H1 (cell line): ENCODE measurements around the gene PIEZO1. TPM values are rescaled to one million over a fixed set of nuclear protein-coding genes. Genes with fewer than 3 reads are reported as not detected.
A peak's percentile ranks its signal among the peaks of the same experiment; 100 is the strongest.

Experiments
- ASH2L ChIP-seq: fragments of 200-600, 300-600 bp; sonication (generic); IDR thresholded peaks from one replicate; pipeline ENCODE4 v1.7.1; 2017; ENCODE audit warnings: low read length
- CREB1 ChIP-seq: IDR thresholded peaks from 2 replicates; pipeline ENCODE4 v1.6.1; 2012; ENCODE audit warnings: inconsistent platforms
- CTCF ChIP-seq, 3 experiments: IDR thresholded peaks; 1 replicate in 2 of 3; 2 replicates in 1 of 3; pipeline versions ENCODE4 v1.5.1 to v1.6.1; 2011; ENCODE audit warnings: low read length in 3 of 3, mild to moderate bottlenecking in 3 of 3, inconsistent platforms in 2 of 3, low read depth in 1 of 3, moderate library complexity in 1 of 3; ENCODE audit not compliant: insufficient read depth in 1 of 3; ENCODE audit errors: control extremely low read depth in 1 of 3
- E2F6 ChIP-seq: IDR thresholded peaks from 2 replicates; pipeline ENCODE4 v1.6.1; 2012; ENCODE audit warnings: inconsistent platforms
- EGR1 ChIP-seq: IDR thresholded peaks from 2 replicates; pipeline ENCODE4 v1.6.1; 2011; ENCODE audit warnings: low read depth, low read length, borderline replicate concordance
- EZH2 ChIP-seq: fragments of 200-600 bp; sonication (generic); IDR thresholded peaks from 2 replicates; pipeline ENCODE4 v1.7.1; 2012; ENCODE audit warnings: low read depth, mild to moderate bottlenecking, moderate library complexity, low read length, inconsistent platforms; ENCODE audit not compliant: severe bottlenecking
- FOSL1 ChIP-seq: IDR thresholded peaks from 2 replicates; pipeline ENCODE4 v1.6.1; 2011; ENCODE audit warnings: mild to moderate bottlenecking, low read depth, low read length, moderate library complexity; ENCODE audit not compliant: insufficient read depth
- GTF2F1 ChIP-seq: IDR thresholded peaks from 2 replicates; pipeline ENCODE4 v1.6.1; 2012; ENCODE audit warnings: low read depth, low read length, improper control_type of control experiment, borderline replicate concordance
- HDAC2 ChIP-seq, 2 experiments: fragments of 300-600 bp in 1 of 2; sonication (generic) in 1 of 2; IDR thresholded peaks; 2 replicates each; pipeline ENCODE4 v1.6.1; 2011 to 2012; ENCODE audit warnings: low read depth in 2 of 2, low read length in 2 of 2, mild to moderate bottlenecking in 2 of 2, moderate library complexity in 2 of 2, borderline replicate concordance in 1 of 2, inconsistent platforms in 1 of 2
- NRF1 ChIP-seq: IDR thresholded peaks from 2 replicates; pipeline ENCODE4 v1.6.1; 2011; ENCODE audit warnings: mild to moderate bottlenecking, low read depth, low read length, improper control_type of control experiment
- POLR2A ChIP-seq, 2 experiments: IDR thresholded peaks; 1 replicate in 1 of 2; 2 replicates in 1 of 2; pipeline ENCODE4 v1.6.1; 2011; ENCODE audit warnings: low read depth in 2 of 2, low read length in 2 of 2, mild to moderate bottlenecking in 2 of 2; ENCODE audit errors: control extremely low read depth in 1 of 2
- RXRA ChIP-seq: IDR thresholded peaks from 2 replicates; pipeline ENCODE4 v1.6.1; 2011; ENCODE audit warnings: low read depth, mild to moderate bottlenecking, low read length, moderate library complexity; ENCODE audit not compliant: insufficient read depth
- SUZ12 ChIP-seq: fragments of 200-600 bp; sonication (generic); IDR thresholded peaks from 2 replicates; pipeline ENCODE4 v1.6.1; 2012; ENCODE audit warnings: mild to moderate bottlenecking, inconsistent platforms, low read length, moderate library complexity, mixed read lengths
- TAF1 ChIP-seq: IDR thresholded peaks from 2 replicates; pipeline ENCODE4 v1.6.1; 2011; ENCODE audit warnings: mild to moderate bottlenecking, low read depth, low read length
- TEAD4 ChIP-seq: IDR thresholded peaks from 2 replicates; pipeline ENCODE4 v1.6.1; 2012; ENCODE audit warnings: low read depth, low read length, inconsistent platforms, mixed read lengths
- ZNF274 ChIP-seq: IDR thresholded peaks from 2 replicates; pipeline ENCODE4 v1.7.0; 2012; ENCODE audit warnings: low read length, borderline replicate concordance; ENCODE audit errors: extremely low read depth
- polyA plus RNA-seq, 7 experiments: library from polyadenylated mRNA; depleted of rRNA in 3 of 7; stranded (reverse) in 5 of 7; unstranded in 2 of 7; fragments of >200 nt in 5 of 7; fragments of 200-250 nt in 2 of 7; gene quantifications; 1 replicate in 5 of 7; 2 replicates in 1 of 7; 4 replicates in 1 of 7; pipeline versions ENCODE4 v1.2.1 to v1.2.3, GENCODE V29; 2011 to 2013; ENCODE audit warnings: missing spikeins in 2 of 7, mixed read lengths in 2 of 7
- total RNA-seq: library from RNA; stranded (reverse); fragmentation: NEBNext Ultra II Directional; extraction: Animal tissue kit (Norgen Biotek cat#: 25700); gene quantifications from 2 replicates; pipeline ENCODE4 v1.2.1, GENCODE V29; 2021

Gene PIEZO1
- total and polyA plus RNA-seq, 2 of the 8 experiments (the other 6 are each of a cell fraction or from before 2014, with no cell fraction given): 42.3 to 67.5 TPM

GRCh38 chr16:88697831-88698615, 87.0 kb downstream of the PIEZO1 start (continued):
- TF ChIP-seq CTCF (IDR thresholded peaks at IDR 0.05; ENCODE audit: control extremely low read depth in 1 of 3, insufficient read depth in 1 of 3, low read depth in 1 of 3, low read length in 3 of 3): peak; percentile 67 to 76 (median 76)
- TF ChIP-seq ZNF274: no peak
- TF ChIP-seq E2F6: no peak
- no peak for TF ChIP-seq POLR2A (IDR thresholded peaks at IDR 0.05; ENCODE audit: control extremely low read depth in 1 of 2, low read depth in 2 of 2, low read length in 2 of 2)
- no peak for TF ChIP-seq FOSL1
- no peak for TF ChIP-seq TEAD4
- TF ChIP-seq ASH2L: no peak
- TF ChIP-seq EGR1: no peak
- TF ChIP-seq CREB1: no peak
- TF ChIP-seq EZH2: no peak
- no peak for TF ChIP-seq TAF1
- no peak for TF ChIP-seq SUZ12
- TF ChIP-seq NRF1: no peak
- TF ChIP-seq GTF2F1: no peak
- TF ChIP-seq HDAC2 (IDR thresholded peaks at IDR 0.05; ENCODE audit: borderline replicate concordance in 1 of 2, low read depth in 2 of 2, low read length in 2 of 2): no peak
- TF ChIP-seq RXRA: no peak
- TF ChIP-seq, all 59 proteins: peak for 3
